HepG2 (cell line): ENCODE results near the gene WBP1. TPM values are rescaled to one million over a fixed set of nuclear protein-coding genes. Genes with fewer than 3 reads are reported as not detected.

Source experiments
- CEBPB ChIP-seq: IDR thresholded peaks from 2 replicates; pipeline ENCODE4 v1.6.1; 2011; ENCODE audit warnings: low read depth, low read length, improper control_type of control experiment, borderline replicate concordance
- ERF ChIP-seq: IDR thresholded peaks from 2 replicates; pipeline ENCODE4 v1.6.1; 2018; ENCODE audit warnings: missing biosample characterization, missing genetic modification reagents
- HMGXB4 ChIP-seq, 2 experiments: sonication (generic) in 1 of 2; formaldehyde crosslinking in 1 of 2; IDR thresholded peaks; 2 replicates each; pipeline versions ENCODE4 v1.4.0 to v1.6.1; 2018 to 2020; ENCODE audit warnings: missing genetic modification reagents in 2 of 2, borderline replicate concordance in 1 of 2, low read depth in 1 of 2, mild to moderate bottlenecking in 1 of 2, missing biosample characterization in 1 of 2
- PBX3 ChIP-seq: sonication (generic); formaldehyde crosslinking; IDR thresholded peaks from 2 replicates; pipeline ENCODE4 v1.8.1; 2023; ENCODE audit warnings: missing genetic modification reagents, inconsistent platforms, borderline replicate concordance
- RARA ChIP-seq: IDR thresholded peaks from 2 replicates; pipeline ENCODE4 v1.6.1; 2016; ENCODE audit warnings: missing genetic modification reagents, missing compliant biosample characterization
- RFX1 ChIP-seq: fragments of 450-650 bp; IDR thresholded peaks from 2 replicates; pipeline ENCODE4 v1.6.1; 2017
- SALL1 ChIP-seq: sonication (generic); formaldehyde crosslinking; IDR thresholded peaks from 2 replicates; pipeline ENCODE4 v1.8.0; 2022; ENCODE audit warnings: mild to moderate bottlenecking, missing genetic modification reagents
- SP2 ChIP-seq: sonication (generic); formaldehyde crosslinking; IDR thresholded peaks from 2 replicates; pipeline ENCODE4 v1.5.1; 2020; ENCODE audit warnings: mild to moderate bottlenecking, missing genetic modification reagents
- TAF1 ChIP-seq: sonication (generic); formaldehyde crosslinking; IDR thresholded peaks from 2 replicates; pipeline ENCODE4 v1.4.0; 2020; ENCODE audit warnings: missing genetic modification reagents
- TSC22D2 ChIP-seq: sonication (generic); formaldehyde crosslinking; IDR thresholded peaks from 2 replicates; pipeline ENCODE4 v1.5.1; 2020; ENCODE audit warnings: missing genetic modification reagents, mild to moderate bottlenecking, borderline replicate concordance
- ZNF234 ChIP-seq: sonication (generic); formaldehyde crosslinking; conservative IDR thresholded peaks from 2 replicates; pipeline ENCODE4 v1.5.1; 2020; ENCODE audit warnings: mild to moderate bottlenecking, missing genetic modification reagents
- ZNF24 ChIP-seq: fragments of 450-650 bp; IDR thresholded peaks from 2 replicates; pipeline ENCODE4 v1.6.1; 2017; ENCODE audit warnings: antibody characterized with exemption, mild to moderate bottlenecking
- ZNF253 ChIP-seq: sonication (generic); formaldehyde crosslinking; IDR thresholded peaks from 2 replicates; pipeline ENCODE4 v1.8.0; 2022; ENCODE audit warnings: mild to moderate bottlenecking, missing genetic modification reagents, borderline replicate concordance
- ZNF547 ChIP-seq: sonication (generic); formaldehyde crosslinking; IDR thresholded peaks from 2 replicates; pipeline ENCODE4 v1.5.1; 2020; ENCODE audit warnings: mild to moderate bottlenecking, missing genetic modification reagents
- ZNF678 ChIP-seq: sonication (generic); formaldehyde crosslinking; IDR thresholded peaks from 2 replicates; pipeline ENCODE4 v1.4.0; 2020; ENCODE audit warnings: mild to moderate bottlenecking, missing genetic modification reagents
- polyA plus RNA-seq, 8 experiments: library from polyadenylated mRNA; depleted of rRNA in 3 of 8; stranded (reverse) in 7 of 8; unstranded in 1 of 8; fragments of >200 nt; fragmentation: Illumina TruSeq in 4 of 8; extraction: Trizol in 4 of 8; gene quantifications; 2 replicates each; pipeline versions ENCODE4 v1.2.1 to v1.2.3, GENCODE V29; 2011 to 2016; ENCODE audit warnings: low read depth in 4 of 8, missing spikeins in 1 of 8, mixed read lengths in 1 of 8; ENCODE audit not compliant: insufficient read depth in 1 of 8
- total RNA-seq, 5 experiments: library from RNA; depleted of rRNA; stranded (reverse); fragments of >200 nt; fragmentation: Illumina TruSeq; extraction: Trizol; gene quantifications; 2 replicates each; pipeline ENCODE4 v1.2.3, GENCODE V29; 2016; ENCODE audit warnings: low read depth in 1 of 5
- TF ChIP-seq, protein P1 (sequence below): sonication (generic); formaldehyde crosslinking; IDR thresholded peaks from 2 replicates; pipeline ENCODE4 v1.4.0; 2020; ENCODE audit warnings: mild to moderate bottlenecking, missing genetic modification reagents
- TF ChIP-seq, protein P2 (sequence below): sonication (generic); formaldehyde crosslinking; IDR thresholded peaks from 2 replicates; pipeline ENCODE4 v1.4.0; 2020; ENCODE audit warnings: mild to moderate bottlenecking, missing genetic modification reagents
- TF ChIP-seq, protein P3 (sequence below): sonication (generic); formaldehyde crosslinking; IDR thresholded peaks from 2 replicates; pipeline ENCODE4 v1.9.0; 2021; ENCODE audit warnings: mild to moderate bottlenecking, missing genetic modification reagents

The WBP1 gene
- total and polyA plus RNA-seq, 2 of the 13 experiments (the other 11 are each of a cell fraction or from before 2014, with no cell fraction given), result 38.8 to 85.7 TPM

DNA sequence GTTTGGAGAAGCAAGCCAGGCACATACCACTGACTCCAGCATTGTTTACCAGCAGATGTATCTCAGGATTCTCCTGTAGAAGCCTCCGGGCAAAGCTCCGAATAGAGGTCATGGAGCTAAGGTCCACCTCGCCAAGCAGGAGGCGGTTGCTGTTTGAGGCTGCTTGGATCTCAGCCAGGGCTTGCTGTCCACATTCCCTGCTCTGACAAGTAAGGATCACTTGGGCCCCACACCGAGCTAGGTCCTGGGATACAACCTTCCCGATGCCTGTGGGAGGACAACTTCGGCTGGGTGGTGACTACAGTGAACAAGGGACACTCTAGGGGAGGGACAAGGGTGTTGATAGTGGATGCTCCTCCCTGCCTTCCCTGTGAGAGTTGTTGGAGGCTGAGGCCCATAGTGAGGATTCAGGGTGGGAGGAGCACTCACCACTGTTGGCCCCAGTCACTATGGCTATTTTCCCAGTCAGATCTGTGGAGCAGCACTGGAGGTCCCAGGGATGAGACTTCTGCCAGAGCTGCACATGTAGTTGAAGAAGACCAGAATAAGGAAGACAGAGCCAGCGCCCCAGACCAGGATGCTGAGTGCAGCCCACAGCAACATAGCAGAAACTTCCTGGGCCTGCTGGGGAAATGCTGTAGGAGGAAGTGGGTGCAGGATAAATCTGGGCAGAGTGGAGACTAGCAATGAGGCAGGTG lies 45.1 kb upstream of the WBP1 start (continued):
- TF ChIP-seq ZNF547 (CRISPR knock-in tag) (no peak), RARA (CRISPR knock-in tag) (peak; percentile 60; the same call in 1 of the 2 replicates), ERF (CRISPR knock-in tag) (no peak), TAF1 (CRISPR knock-in tag) (no peak; the same call in 1 of the 2 replicates), HMGXB4 (CRISPR knock-in tag; IDR thresholded peaks at IDR 0.05; ENCODE audit: borderline replicate concordance in 1 of 2, low read depth in 1 of 2) (no peak), SP2 (no peak), SALL1 (CRISPR knock-in tag) (peak; percentile 79), PBX3 (CRISPR knock-in tag) (no peak), ZNF24 (no peak), TSC22D2 (CRISPR knock-in tag) (no peak), ZNF253 (CRISPR knock-in tag) (no peak), ZNF678 (CRISPR knock-in tag) (no peak), ZNF234 (CRISPR knock-in tag) (no peak), RFX1 (no peak), CEBPB (no peak)
- TF ChIP-seq, protein P1, sequence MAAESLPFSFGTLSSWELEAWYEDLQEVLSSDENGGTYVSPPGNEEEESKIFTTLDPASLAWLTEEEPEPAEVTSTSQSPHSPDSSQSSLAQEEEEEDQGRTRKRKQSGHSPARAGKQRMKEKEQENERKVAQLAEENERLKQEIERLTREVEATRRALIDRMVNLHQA (CRISPR knock-in tag), result no peak
- TF ChIP-seq, protein P2, sequence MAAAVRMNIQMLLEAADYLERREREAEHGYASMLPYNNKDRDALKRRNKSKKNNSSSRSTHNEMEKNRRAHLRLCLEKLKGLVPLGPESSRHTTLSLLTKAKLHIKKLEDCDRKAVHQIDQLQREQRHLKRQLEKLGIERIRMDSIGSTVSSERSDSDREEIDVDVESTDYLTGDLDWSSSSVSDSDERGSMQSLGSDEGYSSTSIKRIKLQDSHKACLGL, result no peak
- TF ChIP-seq, protein P3, sequence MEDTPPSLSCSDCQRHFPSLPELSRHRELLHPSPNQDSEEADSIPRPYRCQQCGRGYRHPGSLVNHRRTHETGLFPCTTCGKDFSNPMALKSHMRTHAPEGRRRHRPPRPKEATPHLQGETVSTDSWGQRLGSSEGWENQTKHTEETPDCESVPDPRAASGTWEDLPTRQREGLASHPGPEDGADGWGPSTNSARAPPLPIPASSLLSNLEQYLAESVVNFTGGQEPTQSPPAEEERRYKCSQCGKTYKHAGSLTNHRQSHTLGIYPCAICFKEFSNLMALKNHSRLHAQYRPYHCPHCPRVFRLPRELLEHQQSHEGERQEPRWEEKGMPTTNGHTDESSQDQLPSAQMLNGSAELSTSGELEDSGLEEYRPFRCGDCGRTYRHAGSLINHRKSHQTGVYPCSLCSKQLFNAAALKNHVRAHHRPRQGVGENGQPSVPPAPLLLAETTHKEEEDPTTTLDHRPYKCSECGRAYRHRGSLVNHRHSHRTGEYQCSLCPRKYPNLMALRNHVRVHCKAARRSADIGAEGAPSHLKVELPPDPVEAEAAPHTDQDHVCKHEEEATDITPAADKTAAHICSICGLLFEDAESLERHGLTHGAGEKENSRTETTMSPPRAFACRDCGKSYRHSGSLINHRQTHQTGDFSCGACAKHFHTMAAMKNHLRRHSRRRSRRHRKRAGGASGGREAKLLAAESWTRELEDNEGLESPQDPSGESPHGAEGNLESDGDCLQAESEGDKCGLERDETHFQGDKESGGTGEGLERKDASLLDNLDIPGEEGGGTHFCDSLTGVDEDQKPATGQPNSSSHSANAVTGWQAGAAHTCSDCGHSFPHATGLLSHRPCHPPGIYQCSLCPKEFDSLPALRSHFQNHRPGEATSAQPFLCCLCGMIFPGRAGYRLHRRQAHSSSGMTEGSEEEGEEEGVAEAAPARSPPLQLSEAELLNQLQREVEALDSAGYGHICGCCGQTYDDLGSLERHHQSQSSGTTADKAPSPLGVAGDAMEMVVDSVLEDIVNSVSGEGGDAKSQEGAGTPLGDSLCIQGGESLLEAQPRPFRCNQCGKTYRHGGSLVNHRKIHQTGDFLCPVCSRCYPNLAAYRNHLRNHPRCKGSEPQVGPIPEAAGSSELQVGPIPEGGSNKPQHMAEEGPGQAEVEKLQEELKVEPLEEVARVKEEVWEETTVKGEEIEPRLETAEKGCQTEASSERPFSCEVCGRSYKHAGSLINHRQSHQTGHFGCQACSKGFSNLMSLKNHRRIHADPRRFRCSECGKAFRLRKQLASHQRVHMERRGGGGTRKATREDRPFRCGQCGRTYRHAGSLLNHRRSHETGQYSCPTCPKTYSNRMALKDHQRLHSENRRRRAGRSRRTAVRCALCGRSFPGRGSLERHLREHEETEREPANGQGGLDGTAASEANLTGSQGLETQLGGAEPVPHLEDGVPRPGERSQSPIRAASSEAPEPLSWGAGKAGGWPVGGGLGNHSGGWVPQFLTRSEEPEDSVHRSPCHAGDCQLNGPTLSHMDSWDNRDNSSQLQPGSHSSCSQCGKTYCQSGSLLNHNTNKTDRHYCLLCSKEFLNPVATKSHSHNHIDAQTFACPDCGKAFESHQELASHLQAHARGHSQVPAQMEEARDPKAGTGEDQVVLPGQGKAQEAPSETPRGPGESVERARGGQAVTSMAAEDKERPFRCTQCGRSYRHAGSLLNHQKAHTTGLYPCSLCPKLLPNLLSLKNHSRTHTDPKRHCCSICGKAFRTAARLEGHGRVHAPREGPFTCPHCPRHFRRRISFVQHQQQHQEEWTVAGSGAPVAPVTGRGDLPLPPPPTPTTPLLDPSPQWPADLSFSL, result no peak
